ENCODE data around the gene TNS1. TPM values are rescaled to one million over a fixed set of nuclear protein-coding genes. Genes with fewer than 3 reads are reported as not detected.
A peak's percentile ranks its signal among the peaks of the same experiment; 100 is the strongest.

Gene TNS1
- total RNA-seq, 4 donors from 2014 or later, result 461 to 648 (median 565) TPM

GRCh38 chr2:217842017-217842416 lies 160.8 kb downstream of the TNS1 start:
- DNase-seq (ENCODE audit: low spot score in 2 of 2), result no peak
- Histone ChIP-seq H3K27me3 (no peaks in the 10 kb centered on the region), H3K4me3 (no peak overlapping the region), H3K27ac (peak overlapping the region; percentile 3 to 93 (median 72)), H3K36me3 (peaks cover 0 to 41% (median 4%) of the 10 kb centered on the region in 3 donors), H3K9me3 (peaks cover 0 to 5% (median 0%) of the 10 kb centered on the region in 4 donors), H3K4me1 (peaks cover 0 to 93% (median 48%) of the 10 kb centered on the region in 4 donors)
- TF ChIP-seq CTCF (IDR thresholded peaks at IDR 0.05) (no peak), POLR2A (IDR thresholded peaks at IDR 0.05) (no peak), EP300 (IDR thresholded peaks at IDR 0.05) (no peak)
- whole genome bisulfite sequencing, 2 donors, result 88 to 91% methylated on average over 2 of the region's 2 CpGs

- Histone ChIP-seq H3K4me3 (no peak overlapping the region), H3K27ac (peak overlapping the region in 3 of 4 donors; percentile 59 to 93 (median 86)), H3K9me3 (peaks cover 0 to 3% (median 0%) of the 10 kb centered on the region in 4 donors), H3K27me3 (no peaks in the 10 kb centered on the region), H3K36me3 (peaks cover 0 to 26% (median 0%) of the 10 kb centered on the region in 3 donors), H3K4me1 (peaks cover 0 to 93% (median 57%) of the 10 kb centered on the region in 4 donors)
- no peak for TF ChIP-seq CTCF (IDR thresholded peaks at IDR 0.05)
- no peak for TF ChIP-seq POLR2A (IDR thresholded peaks at IDR 0.05)
- TF ChIP-seq EP300 (IDR thresholded peaks at IDR 0.05), result no peak
- 51 to 79% methylated on average over 3 of the region's 3 CpGs for WGBS, 2 donors
- DNase-seq (ENCODE audit: low spot score in 2 of 2), result no peak
Measured at GRCh38 chr2:217840522-217840921, 162.3 kb downstream of the TNS1 start.

- no peak overlapping the region for H3K4me3 ChIP-seq
- H3K27ac ChIP-seq, result peak overlapping the region; percentile 32 to 93 (median 72)
- DNase-seq (ENCODE audit: low spot score in 2 of 2), result no peak
- WGBS, 2 donors, result 88 to 94% methylated on average over 7 of the region's 7 CpGs
- TF ChIP-seq POLR2A (IDR thresholded peaks at IDR 0.05) (no peak), EP300 (IDR thresholded peaks at IDR 0.05) (no peak), CTCF (IDR thresholded peaks at IDR 0.05) (no peak)
- no peaks in the 10 kb centered on the region for H3K27me3 ChIP-seq
- H3K9me3 ChIP-seq, result no peaks in the 10 kb centered on the region
- peaks cover 0 to 100% (median 58%) of the 10 kb centered on the region in 4 donors for H3K4me1 ChIP-seq
- peaks cover 2 to 25% (median 4%) of the 10 kb centered on the region in 3 donors for H3K36me3 ChIP-seq
Measured at GRCh38 chr2:217839750-217840107, 163.1 kb downstream of the TNS1 start.

- Histone ChIP-seq H3K27ac (peak overlapping the region; percentile 32 to 93 (median 72)), H3K4me3 (no peak overlapping the region), H3K9me3 (no peaks in the 10 kb centered on the region), H3K4me1 (peaks cover 0 to 100% (median 60%) of the 10 kb centered on the region in 4 donors), H3K36me3 (peaks cover 4 to 25% (median 5%) of the 10 kb centered on the region in 3 donors), H3K27me3 (no peaks in the 10 kb centered on the region)
- WGBS, 2 donors, result 46 to 63% methylated on average over 10 of the region's 10 CpGs
- no peak for TF ChIP-seq POLR2A (IDR thresholded peaks at IDR 0.05)
- no peak for DNase-seq (ENCODE audit: low spot score in 2 of 2)
Measured at GRCh38 chr2:217839073-217839749, 163.6 kb downstream of the TNS1 start.

GRCh38 chr2:217838409-217838831 lies 164.4 kb downstream of the TNS1 start:
- 31 to 36% methylated on average over 4 to 5 of the region's 5 CpGs for WGBS, 2 donors
- TF ChIP-seq POLR2A (IDR thresholded peaks at IDR 0.05), result no peak
- peak in 1 of 2 donors; percentile 96 for TF ChIP-seq EP300 (IDR thresholded peaks at IDR 0.05)
- no peak for TF ChIP-seq CTCF (IDR thresholded peaks at IDR 0.05)
- Histone ChIP-seq H3K4me1 (peaks cover 0 to 98% (median 63%) of the 10 kb centered on the region in 4 donors), H3K9me3 (no peaks in the 10 kb centered on the region), H3K36me3 (peaks cover 4 to 30% (median 9%) of the 10 kb centered on the region in 3 donors), H3K27ac (peak overlapping the region; percentile 32 to 93 (median 79)), H3K4me3 (no peak overlapping the region), H3K27me3 (no peaks in the 10 kb centered on the region)
- no peak for DNase-seq (ENCODE audit: low spot score in 2 of 2)

Data from tibial nerve (tissue), 4 donors.